Thoracic aorta (tissue), 2 donors: ENCODE data around the gene EHF. TPM values are rescaled to one million over a fixed set of nuclear protein-coding genes. Genes with fewer than 3 reads are reported as not detected.

Experiments
- ATAC-seq: fragments of 150-250 bp; one replicate; pipeline ENCODE4 v1.8.0; 2017; ENCODE audit warnings: low read depth; ENCODE audit not compliant: insufficient number of reproducible peaks, low FRiP score
- DNase-seq: peaks from one replicate; pipeline ENCODE4 v3.0.0-alpha.2; 2020; ENCODE audit warnings: low spot score
- H3K27ac ChIP-seq, 2 donors: fragments of 200-600 bp; sonication (generic); 1 replicate in 1 of 2; 2 replicates in 1 of 2; pipeline ENCODE4 v1.5.1; 2016; ENCODE audit warnings: mild to moderate bottlenecking in 2 of 2, moderate library complexity in 2 of 2
- H3K27me3 ChIP-seq: fragments of 200-600 bp; sonication (generic); replicated peaks from 2 replicates; pipeline ENCODE4 v1.6.0; 2016; ENCODE audit warnings: mild to moderate bottlenecking; ENCODE audit not compliant: insufficient read depth
- H3K36me3 ChIP-seq: fragments of 200-600 bp; sonication (generic); one replicate; pipeline ENCODE4 v1.5.1; 2016
- H3K4me1 ChIP-seq, 2 donors: fragments of 200-600 bp; sonication (generic); 1 replicate in 1 of 2; 2 replicates in 1 of 2; pipeline versions ENCODE4 v1.5.1 to v1.6.0; 2016; ENCODE audit warnings: low read depth in 2 of 2, mild to moderate bottlenecking in 1 of 2; ENCODE audit not compliant: control insufficient read depth in 1 of 2
- H3K4me3 ChIP-seq: fragments of 200-600 bp; sonication (generic); 2 replicates; pipeline ENCODE4 v1.5.1; 2016; ENCODE audit warnings: mild to moderate bottlenecking
- H3K9me3 ChIP-seq: fragments of 200-600 bp; sonication (generic); 2 replicates; pipeline ENCODE4 v1.5.1; 2016
- CTCF ChIP-seq: fragments of 200-600 bp; sonication (generic); IDR thresholded peaks from one replicate; pipeline ENCODE4 v1.5.1; 2019; ENCODE audit warnings: antibody characterized with exemption
- total RNA-seq, 2 donors: library from RNA; depleted of rRNA; stranded (reverse); fragments of >200 nt; gene quantifications; one replicate each; pipeline versions ENCODE4 v1.1.0 to v1.2.3, GENCODE V29; 2016

EHF gene
- total RNA-seq, 2 donors from 2014 or later, result 0.14 TPM

GRCh38 chr11:34606326-34607120, 14.4 kb upstream of the EHF start:
- Histone ChIP-seq H3K36me3 (no peaks in the 10 kb centered on the region), H3K9me3 (no peaks in the 10 kb centered on the region), H3K27ac (no peak overlapping the region), H3K4me3 (no peak overlapping the region), H3K27me3 (no peaks in the 10 kb centered on the region), H3K4me1 (no peaks in the 10 kb centered on the region)
- no peak for TF ChIP-seq CTCF
- no peak for DNase-seq
- ATAC-seq, result no peak

GRCh38 chr11:34609187-34609751, 11.6 kb upstream of the EHF start:
- H3K27me3 ChIP-seq, result no peaks in the 10 kb centered on the region
- no peak for ATAC-seq
- no peak overlapping the region for H3K4me3 ChIP-seq
- no peaks in the 10 kb centered on the region for H3K4me1 ChIP-seq
- no peaks in the 10 kb centered on the region for H3K9me3 ChIP-seq
- no peak for DNase-seq
- H3K36me3 ChIP-seq, result no peaks in the 10 kb centered on the region
- TF ChIP-seq CTCF, result no peak
- H3K27ac ChIP-seq, result no peak overlapping the region

- no peaks in the 10 kb centered on the region for H3K4me1 ChIP-seq
- H3K4me3 ChIP-seq, result no peak overlapping the region
- no peak for ATAC-seq
- no peaks in the 10 kb centered on the region for H3K9me3 ChIP-seq
- TF ChIP-seq CTCF, result no peak
- H3K27ac ChIP-seq, result no peak overlapping the region
- H3K36me3 ChIP-seq, result no peaks in the 10 kb centered on the region
- DNase-seq, result no peak
- H3K27me3 ChIP-seq, result no peaks in the 10 kb centered on the region
These were observed 11.0 kb upstream of the EHF start for GRCh38 chr11:34609850-34610249.

- Histone ChIP-seq H3K4me1 (no peaks in the 10 kb centered on the region), H3K27ac (no peak overlapping the region), H3K4me3 (no peak overlapping the region), H3K27me3 (no peaks in the 10 kb centered on the region), H3K36me3 (no peaks in the 10 kb centered on the region), H3K9me3 (no peaks in the 10 kb centered on the region)
- DNase-seq (no peak), ATAC-seq (no peak)
- TF ChIP-seq CTCF, result no peak
These were observed 10.4 kb upstream of the EHF start for GRCh38 chr11:34610324-34611041.

GRCh38 chr11:34613015-34613414, 7.9 kb upstream of the EHF start:
- ATAC-seq (no peak), DNase-seq (no peak)
- H3K36me3 ChIP-seq, result no peaks in the 10 kb centered on the region
- no peaks in the 10 kb centered on the region for H3K4me1 ChIP-seq
- H3K4me3 ChIP-seq, result no peak overlapping the region
- TF ChIP-seq CTCF, result no peak
- H3K9me3 ChIP-seq, result no peaks in the 10 kb centered on the region
- H3K27me3 ChIP-seq, result no peaks in the 10 kb centered on the region
- no peak overlapping the region for H3K27ac ChIP-seq
